ENCODE measurements around the gene BRAT1. TPM values are rescaled to one million over a fixed set of nuclear protein-coding genes. Genes with fewer than 3 reads are reported as not detected.

BRAT1 gene
- total and polyA plus RNA-seq, 2 donors from 2014 or later = 18.7 to 23.7 TPM

GRCh38 chr7:2512179-2512661 lies 43.1 kb downstream of the BRAT1 start:
- Histone ChIP-seq H3K9ac (ENCODE audit: low read length in 3 of 3) (no peak overlapping the region), H3K27ac (ENCODE audit: low read depth in 2 of 2, low read length in 2 of 2) (peak overlapping the region in 1 of 2 donors; percentile 47), H3K36me3 (ENCODE audit: control insufficient read depth in 2 of 3, insufficient read depth in 3 of 3, low read length in 3 of 3) (no peaks in the 10 kb centered on the region), H3K9me3 (ENCODE audit: control insufficient read depth in 2 of 3, insufficient read depth in 1 of 3, low read length in 3 of 3) (no peaks in the 10 kb centered on the region), H3K27me3 (ENCODE audit: control insufficient read depth, insufficient read depth, low read length) (no peaks in the 10 kb centered on the region), H3K4me1 (ENCODE audit: control insufficient read depth in 2 of 3, insufficient read depth in 2 of 3, low read depth in 1 of 3, low read length in 3 of 3) (peaks cover 0 to 26% (median 5%) of the 10 kb centered on the region in 3 donors), H3K4me3 (ENCODE audit: low read length in 3 of 3) (no peak overlapping the region)
- TF ChIP-seq CTCF (IDR thresholded peaks at IDR 0.05; ENCODE audit: borderline replicate concordance, extremely low read depth, insufficient read depth) = no peak
- FAIRE-seq (no peak), DNase-seq (no peak)
- intact Hi-C loops (cut with DNase I) = no loop called here

GRCh38 chr7:2511769-2512168 lies 43.6 kb downstream of the BRAT1 start:
- TF ChIP-seq CTCF (IDR thresholded peaks at IDR 0.05; ENCODE audit: borderline replicate concordance, extremely low read depth, insufficient read depth) = no peak
- H3K4me3 ChIP-seq (ENCODE audit: low read length in 3 of 3) = no peak overlapping the region
- H3K9ac ChIP-seq (ENCODE audit: low read length in 3 of 3) = no peak overlapping the region
- H3K4me1 ChIP-seq (ENCODE audit: control insufficient read depth in 2 of 3, insufficient read depth in 2 of 3, low read depth in 1 of 3, low read length in 3 of 3) = peaks cover 0 to 26% (median 5%) of the 10 kb centered on the region in 3 donors
- no peak for FAIRE-seq
- peak overlapping the region in 1 of 2 donors; percentile 47 for H3K27ac ChIP-seq (ENCODE audit: low read depth in 2 of 2, low read length in 2 of 2)
- no peak for DNase-seq
- intact Hi-C loops (cut with DNase I) = no loop called here
- H3K9me3 ChIP-seq (ENCODE audit: control insufficient read depth in 2 of 3, insufficient read depth in 1 of 3, low read length in 3 of 3) = no peaks in the 10 kb centered on the region
- no peaks in the 10 kb centered on the region for H3K36me3 ChIP-seq (ENCODE audit: control insufficient read depth in 2 of 3, insufficient read depth in 3 of 3, low read length in 3 of 3)
- H3K27me3 ChIP-seq (ENCODE audit: control insufficient read depth, insufficient read depth, low read length) = no peaks in the 10 kb centered on the region

- FAIRE-seq = no peak
- peak in 2 of 5 donors; percentile 64 to 78 for DNase-seq
These were observed 44.2 kb downstream of the BRAT1 start for GRCh38 chr7:2510909-2511768.

More at GRCh38 chr7:2510909-2511768, 44.2 kb downstream of the BRAT1 start:
- Histone ChIP-seq H3K4me1 (ENCODE audit: control insufficient read depth in 2 of 3, insufficient read depth in 2 of 3, low read depth in 1 of 3, low read length in 3 of 3) (peaks cover 0 to 24% (median 5%) of the 10 kb centered on the region in 3 donors), H3K36me3 (ENCODE audit: control insufficient read depth in 2 of 3, insufficient read depth in 3 of 3, low read length in 3 of 3) (no peaks in the 10 kb centered on the region), H3K9me3 (ENCODE audit: control insufficient read depth in 2 of 3, insufficient read depth in 1 of 3, low read length in 3 of 3) (no peaks in the 10 kb centered on the region), H3K9ac (ENCODE audit: low read length in 3 of 3) (no peak overlapping the region), H3K27me3 (ENCODE audit: control insufficient read depth, insufficient read depth, low read length) (no peaks in the 10 kb centered on the region), H3K27ac (ENCODE audit: low read depth in 2 of 2, low read length in 2 of 2) (peak overlapping the region in 1 of 2 donors; percentile 41), H3K4me3 (ENCODE audit: low read length in 3 of 3) (no peak overlapping the region)
- intact Hi-C loops (cut with DNase I) = no loop called here
- TF ChIP-seq CTCF (IDR thresholded peaks at IDR 0.05; ENCODE audit: borderline replicate concordance, extremely low read depth, insufficient read depth) = no peak

Measured in kidney (tissue), 14 donors.